Muscle of back (tissue), 11 donors: Measurements from ENCODE around the gene ELANE. TPM values are rescaled to one million over a fixed set of nuclear protein-coding genes. Genes with fewer than 3 reads are reported as not detected.

Source experiments
- DNase-seq, 3 donors: peaks; one replicate each; pipeline versions ENCODE4 v3.0.0 to v3.0.0-alpha.2; 2013
- polyA plus RNA-seq, 10 donors: library from polyadenylated mRNA; unstranded; fragments of 120-200 nt; gene quantifications; one replicate each; pipeline ENCODE4 v1.2.1, GENCODE V29; 2013; ENCODE audit not compliant: insufficient read length in 10 of 10

Gene ELANE
- polyA plus RNA-seq, 10 donors: 0.22 to 2.3 (median 0.60) TPM

DNA sequence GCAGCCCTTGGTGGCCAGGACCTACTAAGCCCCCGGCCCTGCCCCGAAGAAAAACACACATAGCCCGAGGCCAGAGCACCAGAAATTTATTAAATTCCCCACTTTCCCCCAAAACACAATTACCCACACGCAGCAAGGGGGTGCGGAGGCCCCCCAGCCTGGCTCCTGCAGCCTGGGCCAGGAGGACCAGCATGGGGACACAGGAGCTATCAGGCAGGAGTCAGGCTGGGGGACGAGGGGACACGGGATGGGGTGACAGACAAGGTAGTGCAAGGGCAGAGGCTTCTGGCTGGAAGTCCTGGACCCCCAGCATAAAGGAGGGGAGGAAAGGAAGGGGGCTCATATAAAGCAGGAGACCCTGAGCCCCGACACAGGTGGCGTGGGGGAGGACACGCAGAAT is 44.3 kb downstream of the ELANE start:
- no peak for DNase-seq

DNA sequence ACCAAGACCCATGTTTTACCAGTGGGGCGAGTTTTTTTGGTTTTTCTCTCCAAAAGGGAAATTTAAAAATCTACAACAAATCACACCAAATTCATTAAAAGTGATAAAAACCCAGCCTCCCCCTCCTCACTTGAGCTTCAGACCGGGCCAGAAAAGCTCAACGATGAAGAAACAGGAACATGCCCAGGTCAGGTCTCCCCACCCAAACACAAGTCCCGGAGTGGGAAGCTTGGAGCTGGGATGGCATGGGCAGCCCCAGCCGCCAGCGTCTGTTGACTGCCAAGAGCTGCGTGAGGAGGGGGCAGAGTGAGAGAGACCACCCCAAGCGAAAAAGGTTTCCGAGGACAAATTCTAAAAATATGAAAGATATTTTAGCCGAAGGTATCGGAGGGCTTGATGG is 44.9 kb downstream of the ELANE start:
- DNase-seq: no peak

DNA sequence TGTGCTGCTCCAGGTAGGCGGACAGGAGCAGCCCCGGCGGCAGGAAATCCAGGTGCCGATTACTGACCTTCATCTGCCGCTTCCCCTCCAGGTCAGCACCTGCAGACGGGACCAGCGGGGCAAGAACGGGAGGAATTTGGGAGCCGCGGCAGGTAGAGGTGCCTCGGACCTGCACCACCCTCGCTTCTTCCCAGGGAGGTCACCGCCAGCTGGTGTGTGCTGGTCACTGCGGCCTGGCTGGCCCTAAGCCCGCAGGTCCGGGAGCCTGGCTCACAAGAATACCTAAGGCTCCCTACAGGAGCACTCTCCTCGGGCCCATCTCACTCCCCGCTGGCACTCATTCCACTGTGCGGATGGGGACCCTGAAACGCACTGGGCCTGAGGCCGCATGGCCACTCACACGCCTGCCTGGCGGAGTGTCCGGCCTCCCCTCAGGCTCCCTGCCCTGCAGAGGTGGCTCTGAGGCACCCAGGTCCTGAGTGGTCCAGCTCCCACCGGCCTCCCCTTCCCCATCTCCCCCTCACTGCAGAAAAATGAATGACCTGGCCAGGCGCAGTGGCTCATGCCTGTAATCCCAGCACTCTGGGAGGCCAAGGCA is 45.4 kb downstream of the ELANE start:
- no peak for DNase-seq

DNA sequence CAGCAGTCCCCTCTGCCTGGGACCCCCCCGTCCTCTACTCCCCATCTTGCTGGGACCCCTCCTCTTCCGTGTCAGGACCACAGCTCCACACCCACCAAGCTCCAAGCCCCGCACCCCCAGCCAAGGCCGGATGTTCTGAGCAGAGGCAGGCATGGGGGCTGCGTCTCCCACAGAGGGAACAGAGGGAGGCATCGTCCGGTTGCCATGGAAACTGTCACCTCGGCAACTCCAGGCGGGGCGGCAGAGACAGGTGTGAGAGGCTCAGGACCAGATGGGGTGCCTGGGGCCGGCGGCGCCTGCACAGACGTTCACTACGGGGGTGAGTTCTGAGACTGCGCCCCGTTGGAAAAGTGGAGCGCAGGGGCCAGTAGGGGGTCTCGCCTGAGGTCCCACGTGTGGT is 46.6 kb downstream of the ELANE start:
- no peak for DNase-seq

DNA sequence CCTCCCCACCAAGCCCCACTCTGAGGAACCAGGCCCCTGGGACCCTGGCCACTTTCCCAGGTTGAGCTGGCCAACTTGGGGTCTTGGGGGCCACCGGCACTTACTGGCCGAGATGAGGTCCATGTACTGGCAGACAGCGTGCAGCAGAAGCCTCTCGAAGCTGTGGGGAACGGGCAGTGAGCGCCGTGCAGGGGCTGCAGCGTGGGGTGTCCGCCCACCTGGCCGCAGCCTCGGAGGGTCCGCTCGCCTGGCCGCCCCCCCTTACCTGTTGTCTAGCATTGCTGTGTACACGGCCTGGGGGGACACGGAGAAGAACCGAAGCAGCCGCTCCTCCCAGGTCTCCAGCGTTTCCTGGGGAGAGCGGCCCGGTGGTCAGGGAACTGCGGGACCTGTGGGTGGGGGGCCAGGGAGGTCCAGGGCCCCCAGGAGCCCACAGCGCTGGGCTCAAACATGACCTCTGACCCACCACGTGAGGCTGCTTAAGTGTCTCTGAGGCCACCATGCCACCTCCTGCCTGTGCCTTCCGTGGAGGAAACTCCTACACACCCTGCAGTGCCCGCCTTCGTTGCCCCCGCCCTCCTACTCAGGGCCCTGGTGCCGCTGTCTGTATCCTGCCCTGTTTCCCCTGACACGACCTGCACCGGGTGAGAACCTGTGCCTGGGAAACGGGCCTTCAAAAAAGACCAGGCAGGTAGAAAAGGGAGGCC is 47.4 kb downstream of the ELANE start:
- DNase-seq: no peak

DNA sequence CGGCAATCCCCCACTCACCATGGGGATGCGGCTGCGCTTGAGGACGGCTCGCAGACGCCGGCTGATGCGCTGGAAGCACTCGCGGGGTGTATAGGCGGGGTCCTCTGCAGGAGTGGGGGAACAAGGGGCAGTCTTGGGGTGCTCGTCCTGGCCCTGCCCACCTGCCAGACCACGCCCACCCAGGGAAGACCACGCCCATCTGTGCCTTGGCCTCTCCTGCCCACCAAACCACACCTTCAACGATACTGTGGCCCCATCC is 47.9 kb downstream of the ELANE start:
- DNase-seq: no peak

DNA sequence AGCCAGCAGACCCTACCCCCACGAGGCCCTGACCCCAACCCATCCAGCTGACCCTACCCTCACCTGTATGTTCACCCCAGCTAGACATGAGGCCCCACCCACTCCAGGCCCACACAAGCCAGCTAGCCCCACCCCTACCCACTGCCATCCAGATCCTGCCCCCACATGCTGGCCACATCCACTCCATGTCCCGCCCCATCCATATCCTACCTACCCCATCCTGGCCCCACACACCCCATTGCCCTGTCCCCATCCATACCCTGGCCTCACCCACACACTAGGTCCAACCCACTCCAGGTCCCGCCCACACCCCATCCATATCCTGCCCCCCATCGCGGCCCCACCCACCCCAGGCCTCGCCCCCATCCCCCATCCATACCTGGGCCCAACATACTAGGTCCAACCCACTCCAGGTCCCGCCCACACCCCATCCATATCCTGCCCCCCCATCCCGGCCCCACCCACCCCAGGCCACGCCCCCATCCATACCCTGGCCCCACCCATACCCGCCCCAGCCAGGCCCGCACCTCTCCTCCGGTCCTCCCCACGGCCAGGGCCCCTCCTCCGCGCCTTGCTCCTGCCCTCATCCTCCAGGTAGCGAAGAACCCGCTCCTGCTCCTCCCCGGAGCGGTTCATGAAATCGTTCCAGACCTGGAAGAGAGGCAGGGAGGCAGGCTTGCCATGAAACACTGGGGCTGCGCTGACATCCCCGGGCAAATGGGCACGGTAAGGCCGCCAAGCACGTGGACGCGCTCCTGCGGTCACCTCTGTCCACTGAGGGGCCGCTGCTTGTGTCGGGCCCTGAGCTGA is 48.4 kb downstream of the ELANE start:
- DNase-seq: no peak

DNA sequence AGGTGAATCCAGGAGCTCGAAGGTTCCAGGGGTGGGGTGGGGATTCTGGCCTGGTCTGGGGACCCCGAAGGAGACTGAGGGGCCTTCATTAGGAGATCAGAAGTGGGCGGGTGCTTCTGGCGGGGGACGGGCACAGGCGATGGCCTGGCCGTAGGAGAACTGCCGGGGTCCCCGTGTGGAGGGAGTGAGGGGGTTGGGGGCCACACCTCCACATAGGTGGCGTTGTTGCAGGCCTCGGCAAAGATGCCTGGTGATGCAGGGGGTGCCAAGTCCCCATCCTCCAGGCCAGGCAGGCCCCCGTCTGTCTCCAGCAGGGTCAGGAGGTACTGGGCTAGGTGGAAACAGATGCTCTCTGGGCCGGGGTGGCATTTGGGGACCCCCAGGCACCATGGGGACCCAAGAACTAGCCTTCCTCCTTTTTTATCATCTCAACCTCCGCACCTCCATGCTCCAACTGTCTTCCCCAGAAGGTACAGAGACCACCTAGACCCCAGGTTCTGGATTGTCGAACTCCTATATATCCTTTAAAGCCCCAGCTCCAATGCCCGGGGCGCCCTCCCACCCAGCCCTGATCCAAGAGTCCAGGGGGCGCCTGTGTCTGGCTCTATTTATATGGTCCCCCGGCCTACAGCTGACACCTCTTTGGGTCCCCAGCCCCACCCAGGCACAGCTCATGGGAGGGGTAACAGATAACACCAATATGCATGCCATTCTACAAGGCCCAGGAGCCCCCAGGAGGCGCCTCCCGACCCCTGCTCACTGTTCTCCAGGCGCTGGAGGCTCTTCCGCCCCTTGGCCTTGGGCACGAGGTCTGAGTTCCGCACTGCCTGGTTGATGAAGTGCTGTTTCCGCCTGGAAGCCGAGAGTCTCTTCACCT is 49.4 kb downstream of the ELANE start:
- DNase-seq: no peak

DNA sequence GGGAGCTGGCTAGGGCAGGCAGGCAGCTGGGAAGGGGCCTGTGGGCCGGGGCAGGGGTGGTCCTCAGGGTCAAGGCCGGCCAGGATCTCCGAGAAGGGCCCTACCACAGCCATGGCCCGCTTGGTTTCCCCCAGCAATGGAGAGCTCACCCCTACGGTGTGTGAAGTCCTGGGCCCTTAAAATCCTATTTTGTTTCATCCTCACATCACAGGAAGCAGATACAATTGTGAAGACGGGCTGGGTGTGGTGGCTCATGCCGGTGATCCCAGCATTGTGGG is 49.9 kb downstream of the ELANE start:
- DNase-seq: no peak

DNA sequence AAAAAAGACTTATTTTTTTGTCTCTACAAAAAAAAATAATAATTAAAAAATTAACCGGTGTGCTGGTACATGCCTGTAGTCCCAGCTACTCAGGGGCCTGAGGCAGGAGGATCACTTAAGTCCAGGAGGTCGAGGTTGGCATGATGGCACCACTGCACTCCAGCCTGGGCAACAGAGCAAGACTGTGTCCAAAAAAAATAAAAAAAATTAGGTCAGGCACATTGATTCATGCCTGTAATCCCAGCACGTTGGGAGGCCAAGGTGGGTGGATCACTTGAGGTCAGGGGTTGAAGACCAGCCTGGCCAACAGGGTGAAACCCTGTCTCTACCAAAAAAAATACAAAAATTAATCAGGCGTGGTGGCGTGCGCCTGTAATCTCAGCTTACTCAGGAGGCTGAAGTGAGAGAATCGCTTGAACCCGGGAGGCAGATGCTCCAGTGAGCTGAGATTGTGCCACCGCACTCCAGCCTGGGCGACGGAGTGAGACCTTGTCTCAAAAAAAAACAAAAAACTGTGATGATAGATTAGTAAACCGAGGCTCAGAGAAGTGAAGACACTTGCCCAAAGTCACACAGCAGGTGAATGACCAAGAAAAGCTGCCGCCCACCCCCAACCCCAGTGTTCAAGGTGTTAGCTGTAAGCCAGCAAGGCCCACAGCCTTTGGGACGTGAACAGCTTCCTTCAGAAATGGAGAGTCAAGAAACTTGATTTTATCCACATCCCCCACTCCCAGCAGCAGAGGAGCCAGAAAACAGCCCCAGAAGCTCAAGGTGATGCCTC is 50.5 kb downstream of the ELANE start:
- DNase-seq: no peak

DNA sequence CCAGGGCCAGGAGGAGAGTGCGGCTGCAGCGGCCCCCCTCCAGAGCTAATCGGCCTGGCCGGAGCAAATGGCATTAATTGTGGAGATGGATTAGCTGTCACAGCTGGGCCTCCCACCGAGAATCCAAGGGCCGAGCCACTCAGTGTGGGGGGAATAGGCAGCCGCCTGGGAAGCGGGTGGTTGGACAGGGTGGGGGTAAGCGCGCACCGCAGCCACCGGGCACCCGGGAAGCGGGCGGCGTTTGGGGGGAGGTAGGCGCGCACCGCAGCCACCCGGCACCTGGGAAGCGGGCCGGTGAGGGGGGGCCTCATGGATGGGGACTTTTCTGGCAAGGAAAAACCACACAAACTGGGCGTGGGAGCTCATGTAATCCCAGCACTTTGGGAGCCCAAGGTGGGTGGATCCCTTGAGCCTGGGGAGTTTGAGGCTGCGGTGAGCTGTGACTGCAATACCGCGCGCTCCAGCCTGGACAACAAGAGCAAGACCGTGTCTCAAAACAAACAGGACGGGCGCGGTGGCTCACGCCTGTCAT is 51.2 kb downstream of the ELANE start:
- DNase-seq: peak in 1 of 3 donors; percentile 26

DNA sequence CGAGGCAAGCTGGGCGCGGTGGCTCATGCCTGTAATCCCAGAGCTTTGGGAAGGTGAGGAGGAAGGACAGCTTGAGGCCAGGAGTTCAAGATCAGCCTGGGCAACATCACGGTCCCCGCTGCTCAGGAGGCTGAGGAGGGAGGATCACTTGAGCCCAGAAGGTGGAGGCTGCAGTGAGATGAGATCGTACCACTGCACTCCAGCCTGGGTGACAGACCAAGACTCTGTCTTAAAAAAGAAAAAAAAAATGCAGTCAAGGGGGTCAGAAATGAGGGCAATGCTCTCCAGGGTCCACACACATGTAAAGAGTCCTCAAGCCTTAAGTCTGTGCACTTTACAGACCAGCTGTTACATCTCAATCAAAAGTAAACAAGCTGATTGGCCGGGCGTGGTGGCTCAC is 52.4 kb downstream of the ELANE start:
- DNase-seq: no peak

Other genes starting within 250 kb of the ELANE start
- gene POLRMT, start 218.8 kb upstream of the ELANE start, polyA plus RNA-seq: 10 to 100 TPM; 27.3 to 38.4 (median 31.1) TPM
- under 1 TPM in 3 of 10 donors, not detected in 7; 0.10 to 0.30 (median 0.11) TPM for gene FGF22, start 212.4 kb upstream of the ELANE start, polyA plus RNA-seq
- 10 to 100 TPM; 18.3 to 27.8 (median 21.7) TPM for gene RNF126, start 189.1 kb upstream of the ELANE start, polyA plus RNA-seq
- 10 to 100 TPM; 10.7 to 19.2 (median 14.6) TPM for gene FSTL3, start 175.9 kb upstream of the ELANE start, polyA plus RNA-seq
- under 1 TPM in 4 of 10 donors, not detected in 6; 0.19 to 0.35 (median 0.26) TPM for gene PRSS57, start 156.9 kb upstream of the ELANE start, polyA plus RNA-seq
- 10 to 100 TPM; 18.5 to 53.6 (median 33.9) TPM for gene PALM, start 143.4 kb upstream of the ELANE start, polyA plus RNA-seq
- gene MISP, start 101.2 kb upstream of the ELANE start, polyA plus RNA-seq: under 1 TPM in 9 of 10 donors, not detected in 1; 0.05 to 0.84 (median 0.17) TPM
- 100 to 1,000 TPM; 127 to 230 (median 138) TPM for gene PTBP1, start 54.9 kb upstream of the ELANE start, polyA plus RNA-seq
- gene PLPPR3, start 30.3 kb upstream of the ELANE start, polyA plus RNA-seq: 1 to 10 TPM in 1 of 10 donors, under 1 TPM in 9; 0.27 to 1.5 (median 0.68) TPM
- 1 to 10 TPM in 7 of 10 donors, under 1 TPM in 3; 0.35 to 3.0 (median 1.2) TPM for gene AZU1, start 24.5 kb upstream of the ELANE start, polyA plus RNA-seq
- gene PRTN3, start 11.3 kb upstream of the ELANE start, polyA plus RNA-seq: 1 to 10 TPM in 9 of 10 donors, under 1 TPM in 1; 0.89 to 6.4 (median 2.2) TPM
- gene CFD, start 7.4 kb downstream of the ELANE start, polyA plus RNA-seq: 1 to 10 TPM; 1.0 to 5.4 (median 1.9) TPM
- gene MED16, start 40.9 kb downstream of the ELANE start, polyA plus RNA-seq: 10 to 100 TPM; 26.6 to 41.5 (median 33.6) TPM
- gene RNU6-9, start 41.2 kb downstream of the ELANE start, polyA plus RNA-seq: not detected
- gene R3HDM4, start 60.9 kb downstream of the ELANE start, polyA plus RNA-seq: 10 to 100 TPM; 20.5 to 47.8 (median 30.2) TPM
- not detected for gene KISS1R, start 65.0 kb downstream of the ELANE start, polyA plus RNA-seq
- gene ARID3A, start 73.7 kb downstream of the ELANE start, polyA plus RNA-seq: 10 to 100 TPM in 6 of 10 donors, 1 to 10 TPM in 4; 6.9 to 13.1 (median 10.4) TPM
- 10 to 100 TPM; 17.6 to 43.3 (median 24.5) TPM for gene WDR18, start 132.0 kb downstream of the ELANE start, polyA plus RNA-seq
- gene GRIN3B, start 148.1 kb downstream of the ELANE start, polyA plus RNA-seq: under 1 TPM in 9 of 10 donors, not detected in 1; 0.13 to 0.35 (median 0.17) TPM
- 10 to 100 TPM; 51.8 to 91.2 (median 73.3) TPM for gene TMEM259, start 168.8 kb downstream of the ELANE start, polyA plus RNA-seq
- not detected for gene RNU6-2, start 169.2 kb downstream of the ELANE start, polyA plus RNA-seq
- 10 to 100 TPM; 40.4 to 84.7 (median 54.1) TPM for gene CNN2, start 174.3 kb downstream of the ELANE start, polyA plus RNA-seq
- gene ABCA7, start 187.8 kb downstream of the ELANE start, polyA plus RNA-seq: 10 to 100 TPM in 9 of 10 donors, 1 to 10 TPM in 1; 4.8 to 29.3 (median 12.0) TPM
- gene ARHGAP45, start 214.9 kb downstream of the ELANE start, polyA plus RNA-seq: 10 to 100 TPM in 5 of 10 donors, 1 to 10 TPM in 5; 6.3 to 20.7 (median 10.1) TPM
- gene POLR2E, start 243.1 kb downstream of the ELANE start, polyA plus RNA-seq: 100 to 1,000 TPM in 8 of 10 donors, 10 to 100 TPM in 2; 81.8 to 145 (median 110) TPM